LNCaP clone FGC (cell line): ENCODE results near the gene ATXN1.
"Not testable (repeated sequence)": the region's sequence is repeated elsewhere in the genome, so short reads cannot be mapped to it uniquely, and the experiment has no call there.

Source experiments
- DNase-seq: peaks from one replicate; pipeline ENCODE4 v3.0.0-alpha.2; 2011; ENCODE audit warnings: low read depth
- H3K4me3 ChIP-seq: 2 replicates; pipeline ENCODE4 v1.5.1; 2011; ENCODE audit warnings: mild to moderate bottlenecking, low read depth, low read length, control low read depth
- TF ChIP-seq, protein P1 (sequence below): IDR thresholded peaks from 2 replicates; pipeline ENCODE4 v1.5.1; 2012; ENCODE audit warnings: mild to moderate bottlenecking; ENCODE audit not compliant: control insufficient read depth, insufficient read depth; ENCODE audit errors: extremely low read depth

The ATXN1 gene

DNA sequence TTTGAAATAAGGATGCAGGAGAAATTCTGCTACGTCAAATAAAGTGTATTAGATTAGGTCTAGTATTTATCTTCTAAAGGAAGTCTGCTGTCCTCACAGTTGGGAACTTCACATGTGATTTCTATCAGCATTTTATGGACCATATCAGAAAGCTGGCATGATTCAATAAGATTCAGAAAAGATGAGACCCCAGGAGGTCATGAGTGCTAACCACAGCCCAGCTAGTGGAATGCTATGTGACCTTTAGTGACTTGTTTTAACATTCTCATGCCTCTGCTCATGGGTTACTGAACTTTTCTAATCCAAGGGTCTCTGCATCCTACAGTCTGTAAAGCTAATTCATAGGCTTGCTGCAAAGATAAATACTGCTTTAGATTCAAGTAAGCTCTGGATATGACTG, 372.8 kb downstream of the ATXN1 start:
- TF ChIP-seq, protein P1, sequence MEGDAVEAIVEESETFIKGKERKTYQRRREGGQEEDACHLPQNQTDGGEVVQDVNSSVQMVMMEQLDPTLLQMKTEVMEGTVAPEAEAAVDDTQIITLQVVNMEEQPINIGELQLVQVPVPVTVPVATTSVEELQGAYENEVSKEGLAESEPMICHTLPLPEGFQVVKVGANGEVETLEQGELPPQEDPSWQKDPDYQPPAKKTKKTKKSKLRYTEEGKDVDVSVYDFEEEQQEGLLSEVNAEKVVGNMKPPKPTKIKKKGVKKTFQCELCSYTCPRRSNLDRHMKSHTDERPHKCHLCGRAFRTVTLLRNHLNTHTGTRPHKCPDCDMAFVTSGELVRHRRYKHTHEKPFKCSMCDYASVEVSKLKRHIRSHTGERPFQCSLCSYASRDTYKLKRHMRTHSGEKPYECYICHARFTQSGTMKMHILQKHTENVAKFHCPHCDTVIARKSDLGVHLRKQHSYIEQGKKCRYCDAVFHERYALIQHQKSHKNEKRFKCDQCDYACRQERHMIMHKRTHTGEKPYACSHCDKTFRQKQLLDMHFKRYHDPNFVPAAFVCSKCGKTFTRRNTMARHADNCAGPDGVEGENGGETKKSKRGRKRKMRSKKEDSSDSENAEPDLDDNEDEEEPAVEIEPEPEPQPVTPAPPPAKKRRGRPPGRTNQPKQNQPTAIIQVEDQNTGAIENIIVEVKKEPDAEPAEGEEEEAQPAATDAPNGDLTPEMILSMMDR, result no peak
- no peak overlapping the region for H3K4me3 ChIP-seq

GRCh38 chr6:16386057-16386456, 375.2 kb downstream of the ATXN1 start:
- TF ChIP-seq, protein P1, result no peak
- no peak overlapping the region for H3K4me3 ChIP-seq
- DNase-seq, result no peak

More for the DNA sequence above, 372.8 kb downstream of the ATXN1 start:
- DNase-seq, result no peak

- TF ChIP-seq, protein P1, result no peak
- DNase-seq, result no peak
- no peak overlapping the region for H3K4me3 ChIP-seq
Observed at GRCh38 chr6:16383607-16384206, 377.6 kb downstream of the ATXN1 start.

DNA sequence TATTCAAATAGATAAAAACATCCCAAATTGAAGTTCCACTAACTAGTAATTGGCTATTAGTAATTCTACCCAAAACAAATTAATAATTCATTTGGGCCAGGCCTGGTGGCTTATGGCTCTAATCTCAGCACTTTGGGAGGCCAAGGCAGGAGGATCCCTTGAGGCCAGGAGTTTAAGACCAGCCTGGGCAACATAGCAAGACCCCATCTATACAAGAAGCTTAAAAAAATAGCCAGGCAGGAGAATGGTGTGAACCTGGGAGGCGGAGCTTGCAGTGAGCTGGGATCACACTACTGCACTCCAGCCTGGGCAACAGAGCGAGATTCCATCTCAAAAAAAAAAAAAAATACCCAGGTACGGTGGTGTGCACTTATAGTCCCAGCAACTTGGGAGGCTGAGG, 379.3 kb downstream of the ATXN1 start:
- H3K4me3 ChIP-seq, DNase-seq: not testable (repeated sequence)

DNA sequence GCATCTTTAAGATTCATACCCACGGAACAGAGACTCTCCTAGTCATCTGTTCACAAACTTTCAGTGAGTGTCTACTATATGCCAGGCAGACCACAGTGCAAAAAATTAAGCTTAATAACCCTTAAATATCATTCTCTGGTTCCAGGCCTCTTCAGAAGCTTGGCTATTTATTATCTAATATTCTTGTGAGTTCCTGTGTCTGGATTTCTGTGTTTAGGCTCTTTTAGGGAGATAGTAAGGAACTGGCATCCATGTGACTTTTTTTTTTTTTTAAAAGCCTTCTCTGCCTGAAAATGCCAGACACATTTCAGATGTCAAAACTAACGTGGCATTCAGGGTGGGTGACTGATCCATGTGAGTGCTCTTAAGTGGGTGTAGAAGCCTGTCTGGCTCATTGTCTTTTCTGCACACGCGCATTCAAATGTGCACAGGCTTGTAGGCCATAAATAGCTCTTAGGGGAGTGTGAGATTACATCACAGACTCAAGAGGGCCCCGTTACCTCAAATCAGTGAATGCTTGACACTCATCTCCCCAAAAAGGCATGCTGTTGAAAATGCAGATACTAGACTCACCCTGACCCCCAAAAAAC, 380.9 kb downstream of the ATXN1 start:
- TF ChIP-seq, protein P1, result no peak
- no peak overlapping the region for H3K4me3 ChIP-seq
- DNase-seq, result no peak

DNA sequence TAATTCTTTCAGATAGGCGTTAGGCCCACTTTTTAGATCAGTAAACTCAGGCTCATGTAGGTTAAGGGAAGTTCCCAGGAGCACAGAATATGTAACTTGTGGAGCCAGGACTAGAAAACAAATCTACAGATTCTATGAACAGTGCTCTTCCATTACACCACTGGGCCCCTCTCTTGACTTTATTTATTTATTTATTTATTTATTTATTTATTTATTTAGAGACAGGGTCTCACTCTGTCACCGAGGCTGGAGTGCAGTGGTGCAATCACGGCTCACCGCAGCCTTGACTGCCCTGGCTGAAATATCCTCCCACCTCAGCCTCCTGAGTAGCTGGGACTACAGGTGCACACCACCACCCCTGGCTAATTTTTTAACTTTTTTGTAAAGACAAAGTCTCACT, 382.9 kb downstream of the ATXN1 start:
- not testable (repeated sequence) for DNase-seq, H3K4me3 ChIP-seq

DNA sequence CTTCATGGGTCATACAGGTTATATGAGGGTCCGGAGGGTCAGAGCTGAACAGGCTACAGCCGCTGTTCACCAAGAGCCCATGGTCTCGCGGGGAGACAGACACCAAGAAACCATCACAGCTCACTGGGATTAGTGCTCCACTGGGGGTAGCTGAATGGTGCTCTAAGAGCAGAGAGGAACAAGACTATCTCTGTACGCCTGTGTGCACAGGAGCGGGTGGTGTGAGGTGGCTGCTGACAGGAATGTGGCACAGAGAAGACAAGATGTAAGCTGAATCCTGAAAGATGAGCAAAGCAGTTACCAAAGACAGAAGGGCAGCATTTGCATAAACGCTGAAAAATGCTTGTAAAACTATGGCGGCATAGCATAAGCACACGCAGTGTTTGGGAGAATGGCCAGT, 383.8 kb downstream of the ATXN1 start:
- H3K4me3 ChIP-seq, result no peak overlapping the region
- TF ChIP-seq, protein P1, result no peak
- DNase-seq, result no peak

GRCh38 chr6:16375843-16376242, 385.4 kb downstream of the ATXN1 start:
- TF ChIP-seq, protein P1, result no peak
- H3K4me3 ChIP-seq, result no peak overlapping the region

More at GRCh38 chr6:16375843-16376242, 385.4 kb downstream of the ATXN1 start:
- no peak for DNase-seq
